GM18858 (cell line): ENCODE data around the gene ZPLD1.

Experiments used
- ATAC-seq: cut with Tn5 transposase; IDR thresholded peaks from one replicate; pipeline ENCODE4 v1.9.1; 2021; ENCODE audit not compliant: unreplicated experiment

ZPLD1 gene

GRCh38 chr3:102434715-102435114, at the start of gene ZPLD1:
Gene ZPLD1 (plus strand): TSS chr3:102435015. CDS start chr3:102438488, 3,473 bp downstream.
- no peak for ATAC-seq

- ATAC-seq = no peak
Measured at GRCh38 chr3:102390171-102390864, 44.5 kb upstream of the ZPLD1 start.

GRCh38 chr3:102390916-102391315, 43.9 kb upstream of the ZPLD1 start:
- no peak for ATAC-seq

- ATAC-seq = no peak
Measured at GRCh38 chr3:102391491-102391890, 43.3 kb upstream of the ZPLD1 start.

GRCh38 chr3:102394517-102394916, 40.3 kb upstream of the ZPLD1 start:
- no peak for ATAC-seq

GRCh38 chr3:102398176-102398575, 36.6 kb upstream of the ZPLD1 start:
- ATAC-seq = no peak

GRCh38 chr3:102398666-102399065, 36.1 kb upstream of the ZPLD1 start:
- no peak for ATAC-seq

- ATAC-seq = no peak
Measured at GRCh38 chr3:102400142-102400541, 34.7 kb upstream of the ZPLD1 start.

GRCh38 chr3:102400766-102401165, 34.0 kb upstream of the ZPLD1 start:
- ATAC-seq = no peak

GRCh38 chr3:102410616-102411015, 24.2 kb upstream of the ZPLD1 start:
- no peak for ATAC-seq

GRCh38 chr3:102415553-102415952, 19.3 kb upstream of the ZPLD1 start:
- peak; percentile 63 for ATAC-seq

- ATAC-seq = no peak
Measured at GRCh38 chr3:102419786-102420185, 15.0 kb upstream of the ZPLD1 start.

- no peak for ATAC-seq
Measured at GRCh38 chr3:102441832-102442231, 7.0 kb downstream of the ZPLD1 start.

GRCh38 chr3:102443021-102443420, 8.2 kb downstream of the ZPLD1 start:
- ATAC-seq = no peak

GRCh38 chr3:102444101-102444500, 9.3 kb downstream of the ZPLD1 start:
- no peak for ATAC-seq

GRCh38 chr3:102447272-102447671, 12.5 kb downstream of the ZPLD1 start:
- ATAC-seq = no peak

GRCh38 chr3:102449341-102449740, 14.5 kb downstream of the ZPLD1 start:
- no peak for ATAC-seq

GRCh38 chr3:102449930-102450329, 15.1 kb downstream of the ZPLD1 start:
- no peak for ATAC-seq

GRCh38 chr3:102450976-102451375, 16.2 kb downstream of the ZPLD1 start:
- no peak for ATAC-seq

GRCh38 chr3:102451543-102451942, 16.7 kb downstream of the ZPLD1 start:
- ATAC-seq = no peak

- ATAC-seq = no peak
Measured at GRCh38 chr3:102454181-102454580, 19.4 kb downstream of the ZPLD1 start.

- ATAC-seq = no peak
Measured at GRCh38 chr3:102457644-102458043, 22.8 kb downstream of the ZPLD1 start.

- ATAC-seq = no peak
Measured at GRCh38 chr3:102460579-102460978, 25.8 kb downstream of the ZPLD1 start.
